A549 (cell line): ENCODE data around the gene AUTS2. TPM values are rescaled to one million over a fixed set of nuclear protein-coding genes. Genes with fewer than 3 reads are reported as not detected.

Experiments used
- ATAC-seq, 2 experiments: fragments of 200-7000 bp in 1 of 2; fragments of >200 bp in 1 of 2; cut with Nextera tagmentation in 1 of 2; cut with Tn5 transposase in 1 of 2; 3 replicates each; pipeline versions ENCODE4 v1.8.0 to v1.9.1; 2018 to 2020; ENCODE audit warnings: mild to moderate bottlenecking in 1 of 2, moderate library complexity in 1 of 2
- CTCF ChIA-PET: fragments of 300-600 bp; sonication (Branson Sonifier 250); formaldehyde crosslinking; extraction: SDS; loops from one replicate; lab custom pipeline; 2021; ENCODE audit warnings: antibody characterized with exemption, inconsistent platforms; lab: Yijun Ruan, JAX
- POLR2A ChIA-PET: fragments of 350-600 bp; formaldehyde crosslinking; extraction: SDS; loops from one replicate; lab custom pipeline; 2021; ENCODE audit warnings: antibody characterized with exemption, inconsistent platforms; lab: Yijun Ruan, JAX
- DNase-seq, 2 experiments: peaks; one replicate each; pipeline versions ENCODE4 v3.0.0 to v3.0.0-alpha.2; 2011 to 2016; ENCODE audit warnings: low read depth in 1 of 2, low spot score in 1 of 2
- FAIRE-seq: peaks from 2 replicates; lab custom pipeline; 2011; peaks lifted over from hg19 to GRCh38; lab: Jason Lieb, UNC
- H3K27ac ChIP-seq, 2 experiments: fragments of >200 bp; sonication (Bioruptor Twin); formaldehyde crosslinking; 3 replicates each; pipeline ENCODE4 v1.5.1; 2016 to 2017
- H3K4me1 ChIP-seq: fragments of >200 bp; sonication (Bioruptor Twin); formaldehyde crosslinking; 3 replicates; pipeline ENCODE4 v1.6.1; 2016
- H3K4me2 ChIP-seq: fragments of >200 bp; sonication (Bioruptor Twin); formaldehyde crosslinking; 3 replicates; pipeline ENCODE4 v1.6.1; 2016
- H3K4me3 ChIP-seq: fragments of >200 bp; sonication (Bioruptor Twin); formaldehyde crosslinking; 3 replicates; pipeline ENCODE4 v1.5.1; 2016
- H3K9me3 ChIP-seq: fragments of >200 bp; sonication (Bioruptor Twin); formaldehyde crosslinking; 3 replicates; pipeline ENCODE4 v1.6.1; 2016
- BHLHE40 ChIP-seq: IDR thresholded peaks from 2 replicates; pipeline ENCODE4 v1.6.1; 2012; ENCODE audit warnings: low read depth, low read length, inconsistent platforms
- CBX2 ChIP-seq: fragments of 200-600 bp; sonication (generic); IDR thresholded peaks from 2 replicates; pipeline ENCODE4 v1.6.1; 2016; ENCODE audit warnings: low read depth, mild to moderate bottlenecking, borderline replicate concordance
- CHD4 ChIP-seq: fragments of 200-600 bp; sonication (generic); IDR thresholded peaks from 2 replicates; pipeline ENCODE4 v1.6.1; 2016; ENCODE audit warnings: antibody characterized with exemption, mild to moderate bottlenecking, borderline replicate concordance
- EHF ChIP-seq: fragments of 250-450 bp; sonication (Bioruptor Pico); IDR thresholded peaks from 2 replicates; pipeline ENCODE4 v1.5.0; 2020; ENCODE audit warnings: mild to moderate bottlenecking
- EP300 ChIP-seq, 2 experiments: fragments of >200 bp; sonication (Bioruptor Twin); formaldehyde crosslinking; IDR thresholded peaks; 2 replicates in 1 of 2; 3 replicates in 1 of 2; pipeline ENCODE4 v1.6.1; 2016 to 2017
- ESRRA ChIP-seq: fragments of 150-350 bp; IDR thresholded peaks from 2 replicates; pipeline ENCODE4 v1.6.1; 2014; ENCODE audit warnings: mild to moderate bottlenecking, low read length, borderline replicate concordance
- FOXS1 ChIP-seq: fragments of 250-450 bp; sonication (Bioruptor Pico); IDR thresholded peaks from 2 replicates; pipeline ENCODE4 v1.5.0; 2020; ENCODE audit warnings: mild to moderate bottlenecking, moderate library complexity
- GATA3 ChIP-seq: IDR thresholded peaks from 2 replicates; pipeline ENCODE4 v1.6.1; 2012; ENCODE audit warnings: borderline replicate concordance
- HEYL ChIP-seq: fragments of 250-450 bp; sonication (Bioruptor Pico); IDR thresholded peaks from 2 replicates; pipeline ENCODE4 v1.8.0; 2021; ENCODE audit warnings: mild to moderate bottlenecking, moderate library complexity
- HOXB5 ChIP-seq: fragments of 250-450 bp; sonication (Bioruptor Pico); IDR thresholded peaks from 2 replicates; pipeline ENCODE4 v1.5.0; 2020; ENCODE audit warnings: mild to moderate bottlenecking, moderate library complexity
- JUN ChIP-seq, 2 experiments: fragments of >200 bp; sonication (Bioruptor Twin); formaldehyde crosslinking; IDR thresholded peaks; 2 replicates in 1 of 2; 3 replicates in 1 of 2; pipeline ENCODE4 v1.6.1; 2016 to 2017
- JUNB ChIP-seq: fragments of >200 bp; sonication (Bioruptor Twin); formaldehyde crosslinking; IDR thresholded peaks from 2 replicates; pipeline ENCODE4 v1.6.1; 2016
- MYC ChIP-seq: IDR thresholded peaks from 2 replicates; pipeline ENCODE4 v1.6.1; 2012; ENCODE audit warnings: mild to moderate bottlenecking, inconsistent platforms, low read length, improper control_type of control experiment, borderline replicate concordance
- NFE2L2 ChIP-seq: fragments of 150-350 bp; conservative IDR thresholded peaks from 2 replicates; pipeline ENCODE4 v1.6.1; 2014; ENCODE audit warnings: low read length
- NPAS2 ChIP-seq: fragments of 250-450 bp; sonication (Bioruptor Pico); IDR thresholded peaks from 2 replicates; pipeline ENCODE4 v1.8.0; 2022; ENCODE audit warnings: mild to moderate bottlenecking, moderate library complexity, borderline replicate concordance
- NR3C1 ChIP-seq: fragments of >200 bp; sonication (Bioruptor Twin); formaldehyde crosslinking; IDR thresholded peaks from 3 replicates; pipeline ENCODE4 v1.6.1; 2017
- PHF8 ChIP-seq: fragments of 200-600 bp; sonication (generic); IDR thresholded peaks from 2 replicates; pipeline ENCODE4 v1.6.1; 2016; ENCODE audit warnings: low read depth, mild to moderate bottlenecking, antibody characterized with exemption, moderate library complexity, borderline replicate concordance
- POLR2AphosphoS2 ChIP-seq: conservative IDR thresholded peaks from 2 replicates; pipeline ENCODE4 v1.6.1; 2012; ENCODE audit warnings: low read length, improper control_type of control experiment, inconsistent platforms
- RAD21 ChIP-seq, 2 experiments: fragments of >200 bp in 1 of 2; sonication (Bioruptor Twin) in 1 of 2; formaldehyde crosslinking in 1 of 2; IDR thresholded peaks in 1 of 2; conservative IDR thresholded peaks in 1 of 2; 2 replicates in 1 of 2; 3 replicates in 1 of 2; pipeline ENCODE4 v1.6.1; 2012 to 2018; ENCODE audit warnings: inconsistent platforms in 1 of 2
- SMC3 ChIP-seq: fragments of >200 bp; sonication (Bioruptor Twin); formaldehyde crosslinking; IDR thresholded peaks from 3 replicates; pipeline ENCODE4 v1.6.1; 2018; ENCODE audit warnings: inconsistent platforms
- ZC3H11A ChIP-seq: fragments of 450-650 bp; IDR thresholded peaks from 2 replicates; pipeline ENCODE4 v1.6.1; 2014; ENCODE audit warnings: antibody characterized with exemption, mild to moderate bottlenecking
- WGBS: methylation state at CpG from one replicate; pipeline ENCODE4 v1.1.6; 2017; ENCODE audit errors: missing lambda C conversion rate; 5-methylcytosine and 5-hydroxymethylcytosine counted together
- polyA plus RNA-seq, 4 experiments: library from polyadenylated mRNA; depleted of rRNA in 3 of 4; stranded (reverse); fragments of >200 nt; fragmentation: RNase III in 1 of 4; extraction: RNeasy Plus Mini Kit Qiagen cat#74134 plus additional on column Dnase treatment in 1 of 4; gene quantifications; 2 replicates in 3 of 4; 3 replicates in 1 of 4; pipeline ENCODE4 v1.2.3, GENCODE V29; 2011 to 2017
- TF ChIP-seq, protein P1 (sequence below): fragments of >200 bp; sonication (Bioruptor Twin); formaldehyde crosslinking; IDR thresholded peaks from 2 replicates; pipeline ENCODE4 v1.6.1; 2016
- TF ChIP-seq, protein P2 (sequence below): fragments of >200 bp; sonication (Bioruptor Twin); formaldehyde crosslinking; IDR thresholded peaks from 3 replicates; pipeline ENCODE4 v1.6.1; 2016
- TF ChIP-seq, protein P3 (sequence below): fragments of >200 bp; sonication (Bioruptor Twin); formaldehyde crosslinking; IDR thresholded peaks from 3 replicates; pipeline ENCODE4 v1.5.1; 2016
- TF ChIP-seq, protein P4 (sequence below): fragments of 200-600 bp; sonication (generic); IDR thresholded peaks from 2 replicates; pipeline ENCODE4 v1.6.1; 2016; ENCODE audit warnings: antibody characterized with exemption, mild to moderate bottlenecking, moderate library complexity

AUTS2 gene
- polyA plus RNA-seq, 2 of the 4 experiments (the other 2 are of a cell fraction), result 1.6 to 3.6 TPM

DNA sequence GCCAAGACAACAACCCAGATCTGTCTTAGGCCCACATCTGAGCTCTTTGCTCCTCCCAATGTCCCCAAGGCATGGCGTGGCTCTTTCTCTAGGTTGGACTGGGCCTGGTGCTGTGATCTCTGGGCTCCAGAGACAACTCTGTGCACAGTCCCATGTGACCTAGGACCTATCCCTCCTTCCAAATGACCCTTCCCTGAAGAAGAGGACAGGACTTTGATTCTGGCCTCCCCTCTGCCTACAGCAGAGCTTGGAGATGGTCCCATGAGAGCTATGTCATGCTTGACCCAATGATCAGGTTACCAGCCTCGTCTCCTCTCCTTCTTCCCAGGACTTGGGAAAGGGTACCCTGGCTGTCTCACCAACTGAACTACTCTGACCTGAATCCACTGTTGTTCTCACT is 1237.4 kb downstream of the AUTS2 start (continued):
- TF ChIP-seq, protein P1, sequence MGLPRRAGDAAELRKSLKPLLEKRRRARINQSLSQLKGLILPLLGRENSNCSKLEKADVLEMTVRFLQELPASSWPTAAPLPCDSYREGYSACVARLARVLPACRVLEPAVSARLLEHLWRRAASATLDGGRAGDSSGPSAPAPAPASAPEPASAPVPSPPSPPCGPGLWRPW, result no peak

DNA sequence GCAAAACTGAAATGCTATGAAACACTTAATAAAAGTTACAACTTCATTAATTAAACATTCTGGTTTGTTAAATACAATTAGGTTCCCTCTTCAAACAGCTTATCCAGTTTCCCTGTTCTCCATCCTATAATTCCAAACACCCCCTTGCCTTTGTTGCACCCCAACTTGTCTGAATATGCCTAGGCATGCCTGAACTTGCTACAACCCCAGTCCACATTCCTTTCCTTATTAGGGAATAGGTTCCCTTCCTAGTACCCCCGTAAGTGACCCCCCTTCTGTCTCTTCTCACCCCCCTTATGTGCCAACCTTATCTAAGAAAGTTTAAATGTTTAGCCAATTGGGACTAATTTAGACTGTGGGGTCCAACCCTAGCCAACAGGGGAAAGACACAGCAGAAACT is 1238.0 kb downstream of the AUTS2 start:
- ChIA-PET POLR2A (interaction anchor here (0.8 kb wide), 1 partner anchor 897 kb away, joined by 3 read pairs; no protein-coding TSS in a partner anchor), CTCF (interaction anchor here (1.1 to 1.2 kb wide), 2 partner anchors 20 to 897 kb away, joined by 3 to 8 read pairs; no protein-coding TSS in a partner anchor)
- FAIRE-seq (no peak), ATAC-seq (no peak), DNase-seq (no peak)
- no peaks in the 10 kb centered on the region for H3K4me1 ChIP-seq
- H3K27ac ChIP-seq, result no peak overlapping the region
- H3K4me3 ChIP-seq, result no peak overlapping the region
- H3K4me2 ChIP-seq, result no peak overlapping the region
- TF ChIP-seq GATA3, result no peak
- TF ChIP-seq FOXS1, result no peak
- TF ChIP-seq JUN (IDR thresholded peaks at IDR 0.05), result no peak
- TF ChIP-seq MYC, result no peak
- TF ChIP-seq SMC3, result no peak
- TF ChIP-seq PHF8, result no peak
- TF ChIP-seq JUNB, result no peak
- no peak for TF ChIP-seq EHF
- TF ChIP-seq ZC3H11A, result no peak
- TF ChIP-seq, protein P2, sequence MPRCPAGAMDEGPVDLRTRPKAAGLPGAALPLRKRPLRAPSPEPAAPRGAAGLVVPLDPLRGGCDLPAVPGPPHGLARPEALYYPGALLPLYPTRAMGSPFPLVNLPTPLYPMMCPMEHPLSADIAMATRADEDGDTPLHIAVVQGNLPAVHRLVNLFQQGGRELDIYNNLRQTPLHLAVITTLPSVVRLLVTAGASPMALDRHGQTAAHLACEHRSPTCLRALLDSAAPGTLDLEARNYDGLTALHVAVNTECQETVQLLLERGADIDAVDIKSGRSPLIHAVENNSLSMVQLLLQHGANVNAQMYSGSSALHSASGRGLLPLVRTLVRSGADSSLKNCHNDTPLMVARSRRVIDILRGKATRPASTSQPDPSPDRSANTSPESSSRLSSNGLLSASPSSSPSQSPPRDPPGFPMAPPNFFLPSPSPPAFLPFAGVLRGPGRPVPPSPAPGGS, result no peak
- TF ChIP-seq, protein P3, sequence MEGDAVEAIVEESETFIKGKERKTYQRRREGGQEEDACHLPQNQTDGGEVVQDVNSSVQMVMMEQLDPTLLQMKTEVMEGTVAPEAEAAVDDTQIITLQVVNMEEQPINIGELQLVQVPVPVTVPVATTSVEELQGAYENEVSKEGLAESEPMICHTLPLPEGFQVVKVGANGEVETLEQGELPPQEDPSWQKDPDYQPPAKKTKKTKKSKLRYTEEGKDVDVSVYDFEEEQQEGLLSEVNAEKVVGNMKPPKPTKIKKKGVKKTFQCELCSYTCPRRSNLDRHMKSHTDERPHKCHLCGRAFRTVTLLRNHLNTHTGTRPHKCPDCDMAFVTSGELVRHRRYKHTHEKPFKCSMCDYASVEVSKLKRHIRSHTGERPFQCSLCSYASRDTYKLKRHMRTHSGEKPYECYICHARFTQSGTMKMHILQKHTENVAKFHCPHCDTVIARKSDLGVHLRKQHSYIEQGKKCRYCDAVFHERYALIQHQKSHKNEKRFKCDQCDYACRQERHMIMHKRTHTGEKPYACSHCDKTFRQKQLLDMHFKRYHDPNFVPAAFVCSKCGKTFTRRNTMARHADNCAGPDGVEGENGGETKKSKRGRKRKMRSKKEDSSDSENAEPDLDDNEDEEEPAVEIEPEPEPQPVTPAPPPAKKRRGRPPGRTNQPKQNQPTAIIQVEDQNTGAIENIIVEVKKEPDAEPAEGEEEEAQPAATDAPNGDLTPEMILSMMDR, result no peak
- no peak for TF ChIP-seq ESRRA
- TF ChIP-seq NR3C1, result no peak
- TF ChIP-seq, all 56 proteins: peak for 0
- 0% methylated on average over 1 of the region's 1 CpG for WGBS
- peaks cover 4% of the 10 kb centered on the region for H3K9me3 ChIP-seq

DNA sequence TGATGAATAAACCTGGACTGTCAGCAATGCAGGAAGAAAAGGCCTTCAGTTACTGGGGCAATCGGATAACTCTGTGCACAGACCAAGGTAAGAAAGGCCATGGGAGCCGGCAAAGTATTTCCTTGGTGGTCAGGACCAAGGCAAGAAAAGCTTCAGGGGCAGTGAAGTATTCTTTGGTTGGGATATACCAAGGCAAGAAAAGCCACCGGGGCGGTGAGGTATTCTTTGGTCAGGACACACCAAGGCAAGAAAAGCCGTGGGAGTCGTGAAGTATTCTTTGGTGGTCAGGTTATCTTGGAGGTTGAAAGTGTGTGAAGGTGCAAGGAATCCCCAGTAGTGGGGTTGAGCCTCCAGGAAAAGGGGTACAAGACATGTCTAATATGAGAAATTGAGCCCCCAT is 1238.7 kb downstream of the AUTS2 start:
- Histone ChIP-seq H3K4me3 (no peak overlapping the region), H3K27ac (no peak overlapping the region), H3K4me2 (no peak overlapping the region), H3K4me1 (no peaks in the 10 kb centered on the region), H3K9me3 (peaks cover 4% of the 10 kb centered on the region)
- DNase-seq (no peak), FAIRE-seq (no peak), ATAC-seq (no peak)
- POLR2A ChIA-PET, result no interaction called here
- WGBS, result 35% methylated on average over 6 of the region's 6 CpGs
- TF ChIP-seq CBX2, result no peak
- TF ChIP-seq, protein P4, sequence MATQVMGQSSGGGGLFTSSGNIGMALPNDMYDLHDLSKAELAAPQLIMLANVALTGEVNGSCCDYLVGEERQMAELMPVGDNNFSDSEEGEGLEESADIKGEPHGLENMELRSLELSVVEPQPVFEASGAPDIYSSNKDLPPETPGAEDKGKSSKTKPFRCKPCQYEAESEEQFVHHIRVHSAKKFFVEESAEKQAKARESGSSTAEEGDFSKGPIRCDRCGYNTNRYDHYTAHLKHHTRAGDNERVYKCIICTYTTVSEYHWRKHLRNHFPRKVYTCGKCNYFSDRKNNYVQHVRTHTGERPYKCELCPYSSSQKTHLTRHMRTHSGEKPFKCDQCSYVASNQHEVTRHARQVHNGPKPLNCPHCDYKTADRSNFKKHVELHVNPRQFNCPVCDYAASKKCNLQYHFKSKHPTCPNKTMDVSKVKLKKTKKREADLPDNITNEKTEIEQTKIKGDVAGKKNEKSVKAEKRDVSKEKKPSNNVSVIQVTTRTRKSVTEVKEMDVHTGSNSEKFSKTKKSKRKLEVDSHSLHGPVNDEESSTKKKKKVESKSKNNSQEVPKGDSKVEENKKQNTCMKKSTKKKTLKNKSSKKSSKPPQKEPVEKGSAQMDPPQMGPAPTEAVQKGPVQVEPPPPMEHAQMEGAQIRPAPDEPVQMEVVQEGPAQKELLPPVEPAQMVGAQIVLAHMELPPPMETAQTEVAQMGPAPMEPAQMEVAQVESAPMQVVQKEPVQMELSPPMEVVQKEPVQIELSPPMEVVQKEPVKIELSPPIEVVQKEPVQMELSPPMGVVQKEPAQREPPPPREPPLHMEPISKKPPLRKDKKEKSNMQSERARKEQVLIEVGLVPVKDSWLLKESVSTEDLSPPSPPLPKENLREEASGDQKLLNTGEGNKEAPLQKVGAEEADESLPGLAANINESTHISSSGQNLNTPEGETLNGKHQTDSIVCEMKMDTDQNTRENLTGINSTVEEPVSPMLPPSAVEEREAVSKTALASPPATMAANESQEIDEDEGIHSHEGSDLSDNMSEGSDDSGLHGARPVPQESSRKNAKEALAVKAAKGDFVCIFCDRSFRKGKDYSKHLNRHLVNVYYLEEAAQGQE, result no peak
- no peak for TF ChIP-seq CHD4
- TF ChIP-seq, protein P3, result no peak
- TF ChIP-seq POLR2AphosphoS2, result no peak
- no peak for TF ChIP-seq RAD21 (conservative IDR thresholded peaks at IDR 0.05 in 1 of 2, IDR thresholded peaks at IDR 0.05 in 1 of 2)
- TF ChIP-seq EP300 (IDR thresholded peaks at IDR 0.05), result no peak
- no peak for TF ChIP-seq NPAS2 (CRISPR knock-in tag)
- TF ChIP-seq BHLHE40, result no peak
- no peak for TF ChIP-seq HEYL (CRISPR knock-in tag)
- no peak for TF ChIP-seq HOXB5 (CRISPR knock-in tag)
- no peak for TF ChIP-seq NFE2L2
- CTCF ChIA-PET, result no interaction called here
